PFSK-1 (cell line): ENCODE measurements around the gene CMTM4.

ENCODE experiments used
- POLR2AphosphoS5 ChIP-seq: IDR thresholded peaks from 2 replicates; pipeline ENCODE4 v1.6.1; 2012; ENCODE audit warnings: low read depth, mild to moderate bottlenecking, control low read depth, low read length, moderate library complexity
- SIN3A ChIP-seq: IDR thresholded peaks from 2 replicates; pipeline ENCODE4 v1.6.1; 2012; ENCODE audit warnings: mild to moderate bottlenecking, low read length, moderate library complexity, borderline replicate concordance; ENCODE audit not compliant: insufficient read depth
- TAF1 ChIP-seq: IDR thresholded peaks from 2 replicates; pipeline ENCODE4 v1.6.1; 2012; ENCODE audit warnings: low read length, control low read depth, borderline replicate concordance; ENCODE audit not compliant: insufficient read depth
- TF ChIP-seq, protein P1 (sequence below), 2 experiments: IDR thresholded peaks; 2 replicates each; pipeline versions ENCODE4 v1.6.1 to v1.8.0; 2011 to 2012; ENCODE audit warnings: low read depth in 2 of 2, low read length in 2 of 2, control low read depth in 1 of 2, inconsistent platforms in 1 of 2, mild to moderate bottlenecking in 1 of 2, moderate library complexity in 1 of 2; ENCODE audit not compliant: insufficient read depth in 1 of 2

DNA sequence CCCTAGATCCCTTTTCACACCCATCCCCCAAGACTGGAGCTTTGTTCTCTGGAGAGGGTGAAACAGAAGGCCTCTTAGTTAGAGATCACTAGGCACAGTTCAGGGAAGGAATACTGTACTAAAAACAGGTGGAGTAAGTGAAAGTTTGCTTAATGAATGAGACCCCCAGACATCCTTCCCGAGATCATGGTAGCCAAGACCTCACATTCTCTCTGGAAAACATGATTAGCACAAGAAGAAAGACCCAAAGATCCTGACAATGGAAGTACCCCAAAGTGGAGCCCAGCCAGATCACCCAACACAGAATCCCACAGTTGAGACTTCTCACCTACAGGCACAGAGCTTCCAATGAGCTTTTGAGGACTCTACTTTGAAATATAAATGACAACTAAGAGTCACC, 3.4 kb upstream of the CMTM4 start:
- TF ChIP-seq POLR2AphosphoS5: no peak
- TF ChIP-seq TAF1: no peak
- TF ChIP-seq, protein P1, sequence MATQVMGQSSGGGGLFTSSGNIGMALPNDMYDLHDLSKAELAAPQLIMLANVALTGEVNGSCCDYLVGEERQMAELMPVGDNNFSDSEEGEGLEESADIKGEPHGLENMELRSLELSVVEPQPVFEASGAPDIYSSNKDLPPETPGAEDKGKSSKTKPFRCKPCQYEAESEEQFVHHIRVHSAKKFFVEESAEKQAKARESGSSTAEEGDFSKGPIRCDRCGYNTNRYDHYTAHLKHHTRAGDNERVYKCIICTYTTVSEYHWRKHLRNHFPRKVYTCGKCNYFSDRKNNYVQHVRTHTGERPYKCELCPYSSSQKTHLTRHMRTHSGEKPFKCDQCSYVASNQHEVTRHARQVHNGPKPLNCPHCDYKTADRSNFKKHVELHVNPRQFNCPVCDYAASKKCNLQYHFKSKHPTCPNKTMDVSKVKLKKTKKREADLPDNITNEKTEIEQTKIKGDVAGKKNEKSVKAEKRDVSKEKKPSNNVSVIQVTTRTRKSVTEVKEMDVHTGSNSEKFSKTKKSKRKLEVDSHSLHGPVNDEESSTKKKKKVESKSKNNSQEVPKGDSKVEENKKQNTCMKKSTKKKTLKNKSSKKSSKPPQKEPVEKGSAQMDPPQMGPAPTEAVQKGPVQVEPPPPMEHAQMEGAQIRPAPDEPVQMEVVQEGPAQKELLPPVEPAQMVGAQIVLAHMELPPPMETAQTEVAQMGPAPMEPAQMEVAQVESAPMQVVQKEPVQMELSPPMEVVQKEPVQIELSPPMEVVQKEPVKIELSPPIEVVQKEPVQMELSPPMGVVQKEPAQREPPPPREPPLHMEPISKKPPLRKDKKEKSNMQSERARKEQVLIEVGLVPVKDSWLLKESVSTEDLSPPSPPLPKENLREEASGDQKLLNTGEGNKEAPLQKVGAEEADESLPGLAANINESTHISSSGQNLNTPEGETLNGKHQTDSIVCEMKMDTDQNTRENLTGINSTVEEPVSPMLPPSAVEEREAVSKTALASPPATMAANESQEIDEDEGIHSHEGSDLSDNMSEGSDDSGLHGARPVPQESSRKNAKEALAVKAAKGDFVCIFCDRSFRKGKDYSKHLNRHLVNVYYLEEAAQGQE (IDR thresholded peaks at IDR 0.05; ENCODE audit: insufficient read depth in 1 of 2, low read depth in 2 of 2, low read length in 2 of 2): no peak
- no peak for TF ChIP-seq SIN3A
